HG02610 (cell line): ENCODE data around the gene SMIM1.

ENCODE experiments used
- ATAC-seq: cut with Tn5 transposase; IDR thresholded peaks from one replicate; pipeline ENCODE4 v1.9.1; 2021; ENCODE audit warnings: mild to moderate bottlenecking, moderate library complexity; ENCODE audit not compliant: unreplicated experiment

SMIM1 gene

DNA sequence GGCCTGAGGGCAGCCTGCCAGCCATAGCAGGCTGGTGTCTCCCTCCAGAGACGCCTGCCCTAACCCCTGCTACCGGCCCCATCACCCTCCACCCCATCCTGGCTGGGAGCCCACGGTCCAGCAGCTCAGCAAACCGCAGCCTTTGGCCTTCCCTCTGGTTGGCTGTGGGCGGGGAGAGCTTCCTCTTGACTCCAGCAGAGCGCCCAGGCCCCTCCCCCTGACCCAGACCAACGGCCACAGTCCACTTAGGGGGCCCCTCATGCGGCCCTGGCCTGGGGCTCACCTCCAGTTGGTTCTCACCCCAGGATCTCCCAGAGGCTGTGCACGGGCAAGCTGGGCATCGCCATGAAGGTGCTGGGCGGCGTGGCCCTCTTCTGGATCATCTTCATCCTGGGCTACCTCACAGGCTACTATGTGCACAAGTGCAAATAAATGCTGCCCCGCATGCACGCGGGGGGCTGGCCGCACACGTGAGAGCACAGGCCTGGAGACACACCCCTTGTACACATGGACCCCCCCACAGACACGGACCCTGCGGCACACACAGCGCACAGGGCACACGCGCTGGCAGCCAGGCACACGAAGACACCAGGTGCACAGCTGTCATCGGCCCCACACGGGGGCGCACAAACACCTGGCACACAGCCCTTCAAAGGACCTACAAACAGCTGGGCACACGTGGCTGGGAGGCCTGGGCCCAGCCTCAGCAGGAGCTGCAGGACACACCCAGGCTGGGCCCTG is 3.1 kb downstream of the SMIM1 start:
- no peak for ATAC-seq

DNA sequence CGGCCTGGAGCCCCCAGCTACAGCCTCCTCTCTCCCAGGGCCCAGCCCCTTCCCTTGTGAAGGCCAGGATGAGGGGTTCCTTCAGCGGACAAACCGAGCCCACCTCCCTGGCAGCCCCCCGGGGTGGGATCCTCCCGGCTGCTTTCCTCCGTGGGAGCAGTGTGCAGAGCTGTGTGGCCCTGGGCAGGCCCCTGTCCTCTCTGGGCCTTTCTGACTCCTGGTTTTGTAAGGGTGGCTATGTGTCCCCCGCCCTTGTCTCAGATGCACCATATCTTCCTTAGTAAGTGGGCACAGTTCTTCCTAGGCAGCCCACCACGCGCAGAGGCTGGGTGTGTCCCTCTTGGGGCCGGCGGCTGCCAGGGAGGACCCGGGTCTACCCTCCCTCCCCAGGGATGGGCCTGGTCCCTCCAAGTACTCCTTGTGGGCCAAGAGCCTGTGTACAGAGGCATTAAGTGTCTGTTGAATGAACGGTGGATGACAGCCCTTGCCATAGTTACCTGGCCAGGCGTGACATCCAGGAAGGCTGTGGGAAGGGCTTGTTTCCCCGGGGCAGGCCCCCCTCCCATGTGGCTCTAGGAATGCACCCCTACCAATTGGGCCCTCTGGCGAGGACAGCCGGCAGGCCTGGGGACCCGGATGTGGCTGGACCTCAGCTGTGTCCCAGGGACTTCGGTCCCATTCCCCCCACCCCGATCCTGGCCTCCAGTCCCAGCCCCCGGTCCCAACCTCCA is 3.8 kb downstream of the SMIM1 start:
- no peak for ATAC-seq

DNA sequence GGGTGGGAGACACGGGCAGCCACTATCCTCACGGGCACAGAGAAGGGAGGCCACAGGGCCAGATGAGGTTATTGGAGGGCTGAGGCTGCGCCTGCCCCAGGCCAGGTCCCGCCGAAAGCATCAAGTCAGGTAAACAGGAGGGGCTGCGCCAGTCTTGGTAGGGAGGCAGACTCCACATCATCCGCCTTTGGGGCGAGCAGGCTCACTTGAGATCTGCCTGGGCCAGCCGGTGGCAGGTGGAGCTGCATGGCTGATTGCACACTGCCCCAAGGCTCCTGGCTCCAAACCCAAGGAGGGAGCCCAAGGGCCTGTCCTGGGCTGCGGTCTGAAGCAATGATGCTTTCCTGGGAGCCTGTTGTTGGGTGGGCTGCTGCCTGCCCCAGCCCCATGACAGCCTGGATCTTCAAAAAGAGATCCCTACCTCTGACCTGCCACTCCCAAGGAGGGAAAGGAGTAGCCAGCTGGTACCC is 4.6 kb downstream of the SMIM1 start:
- no peak for ATAC-seq

DNA sequence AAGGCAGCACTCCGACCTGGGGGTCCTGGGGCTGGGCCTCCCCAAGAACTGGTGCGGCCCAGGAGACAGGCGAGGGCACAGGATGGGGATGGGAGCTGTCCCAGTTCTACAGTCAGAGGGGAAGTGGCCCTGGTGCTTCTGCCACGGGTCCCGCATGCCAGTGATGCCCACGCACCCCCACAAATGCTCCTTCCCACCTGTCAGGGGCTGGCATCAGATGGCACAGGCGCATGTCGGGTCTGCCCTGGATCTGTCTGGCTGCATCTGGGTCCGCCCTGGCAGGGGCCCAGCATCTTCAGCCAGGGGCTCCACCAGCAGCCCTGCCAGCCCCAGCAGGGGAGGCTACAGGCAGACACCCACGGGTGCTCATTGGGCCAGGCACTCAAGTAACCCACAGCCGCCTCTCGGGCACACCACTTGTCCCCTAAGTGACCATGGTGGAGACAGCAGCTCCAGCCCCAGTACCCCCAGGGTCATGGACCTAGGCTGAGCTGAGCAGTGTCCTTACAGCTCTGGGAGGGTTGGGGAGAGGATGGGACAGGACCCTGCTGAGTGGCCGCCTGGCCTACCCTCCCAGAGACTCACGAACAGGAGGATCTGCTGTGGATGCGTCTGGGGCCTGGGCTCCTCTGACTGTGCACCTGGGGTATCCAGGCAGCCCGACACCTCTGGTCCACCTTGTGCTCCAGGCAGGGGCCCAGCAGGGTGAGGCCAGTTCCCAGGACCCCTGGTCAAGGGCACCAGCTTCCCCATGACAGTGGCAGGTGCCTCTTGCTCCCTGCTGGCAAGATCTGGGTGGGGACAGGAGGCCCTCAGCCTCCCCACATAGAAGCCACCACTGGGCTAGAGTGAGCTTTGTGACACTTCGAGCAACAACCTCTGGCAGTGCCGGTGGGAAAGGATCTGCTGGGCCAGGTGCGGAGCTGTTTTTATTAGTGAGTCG is 5.4 kb downstream of the SMIM1 start:
- ATAC-seq: no peak

DNA sequence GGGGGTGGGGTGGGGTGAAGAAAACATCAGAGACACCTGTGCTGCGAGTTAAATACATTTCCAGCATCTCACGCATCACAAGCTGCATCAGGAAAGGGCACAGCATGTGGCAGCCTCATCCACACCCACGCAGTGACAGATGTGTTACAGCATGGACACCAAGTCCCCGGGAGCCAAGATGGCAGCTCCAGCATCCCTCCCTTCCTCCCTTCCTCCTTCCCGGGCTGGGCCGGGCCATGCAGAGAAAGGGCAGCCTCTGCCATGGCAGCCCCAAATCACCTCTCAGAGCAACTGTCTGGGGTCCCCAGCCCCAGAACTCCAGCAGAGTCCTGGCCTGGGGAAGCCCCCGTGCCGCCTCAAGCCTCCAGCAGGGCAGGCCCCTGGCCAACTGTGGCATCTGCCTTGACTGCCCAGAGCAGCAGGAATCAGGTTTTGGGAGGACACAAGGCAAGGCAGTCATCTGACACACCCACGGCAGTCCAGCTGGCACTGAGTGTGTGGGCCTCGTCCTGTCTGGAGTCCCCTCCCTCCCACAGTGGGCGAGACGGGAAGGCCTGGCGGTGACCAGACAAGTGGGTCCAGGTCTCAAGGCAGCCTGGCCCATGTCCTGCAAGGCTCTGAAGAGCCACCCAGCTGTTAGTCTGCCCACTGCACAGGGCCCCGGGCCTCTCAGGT is 6.2 kb downstream of the SMIM1 start:
- ATAC-seq: no peak

DNA sequence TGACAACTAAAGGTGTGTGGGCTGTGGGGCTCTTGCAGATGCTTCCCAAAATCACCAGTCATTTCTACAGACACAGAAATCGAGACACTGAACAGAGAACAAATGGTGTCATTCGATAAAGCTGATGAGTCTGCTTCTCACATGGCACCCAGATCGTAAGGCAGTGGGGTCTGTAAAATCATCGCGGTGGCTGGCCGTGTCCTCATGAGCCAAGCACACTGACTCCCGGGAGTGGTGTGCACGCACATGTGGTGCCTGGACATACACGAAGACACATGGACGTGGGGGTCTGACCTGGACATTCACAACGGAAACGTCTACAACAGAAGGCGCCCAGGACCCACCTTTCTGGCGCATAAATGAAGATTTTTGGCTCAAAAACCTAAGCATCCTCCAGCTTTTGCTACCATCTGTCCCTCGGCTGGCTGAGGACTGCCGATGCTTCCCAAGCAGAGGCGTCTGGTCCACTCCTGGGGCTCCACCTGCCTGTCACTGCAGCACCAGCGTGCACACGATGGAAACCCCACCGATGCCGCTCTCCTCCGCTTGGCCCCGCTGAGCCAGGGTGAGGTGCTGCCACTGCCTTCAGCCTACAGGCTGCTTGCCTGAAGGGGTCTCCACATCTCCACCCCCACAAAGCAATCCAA is 6.8 kb downstream of the SMIM1 start:
- no peak for ATAC-seq

GRCh38 chr1:3779912-3780416 is 7.4 kb downstream of the SMIM1 start:
- no peak for ATAC-seq

GRCh38 chr1:3780901-3781300 is 8.4 kb downstream of the SMIM1 start:
- ATAC-seq: no peak

DNA sequence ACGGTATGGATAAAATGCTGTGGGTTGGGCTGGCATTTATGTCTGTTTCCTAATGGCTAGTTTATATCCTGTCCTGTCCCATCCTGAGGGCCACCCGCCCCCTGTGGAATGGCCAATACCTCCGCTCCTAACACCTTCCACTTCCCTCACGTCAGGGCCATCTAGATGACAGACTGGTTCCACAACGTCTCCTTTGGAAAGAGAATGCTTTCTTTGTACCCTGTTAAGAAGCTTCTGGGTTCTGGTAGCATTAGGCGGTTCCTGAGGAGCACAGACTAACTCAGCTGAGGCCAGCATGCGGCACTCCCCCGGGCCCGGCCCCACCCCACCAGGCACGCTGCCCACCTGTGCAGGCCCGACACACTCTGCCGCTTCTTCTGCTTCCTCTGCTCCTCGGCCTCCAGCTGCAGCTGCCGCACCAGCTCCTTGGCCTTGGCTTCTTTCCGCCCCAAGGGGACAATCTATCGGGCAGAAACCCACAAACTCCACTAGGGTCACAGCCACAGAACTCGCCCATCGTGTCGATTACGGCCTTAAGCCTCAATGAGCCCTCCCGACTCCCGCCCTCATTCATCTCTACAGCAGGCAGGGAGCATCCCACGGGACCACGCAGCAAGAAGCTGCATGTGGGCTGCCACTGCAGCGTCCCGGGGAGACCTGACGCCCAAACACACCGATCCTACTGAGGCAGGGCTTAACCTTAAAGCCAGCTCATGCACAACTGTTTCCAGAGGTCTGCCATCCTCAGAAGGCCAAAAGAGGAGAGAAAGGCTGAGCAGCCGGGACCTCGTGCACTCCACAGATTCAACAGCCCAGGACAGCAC is 11.3 kb downstream of the SMIM1 start:
- ATAC-seq: no peak

- ATAC-seq: no peak
Measured at GRCh38 chr1:3785045-3785444, 12.5 kb downstream of the SMIM1 start.

DNA sequence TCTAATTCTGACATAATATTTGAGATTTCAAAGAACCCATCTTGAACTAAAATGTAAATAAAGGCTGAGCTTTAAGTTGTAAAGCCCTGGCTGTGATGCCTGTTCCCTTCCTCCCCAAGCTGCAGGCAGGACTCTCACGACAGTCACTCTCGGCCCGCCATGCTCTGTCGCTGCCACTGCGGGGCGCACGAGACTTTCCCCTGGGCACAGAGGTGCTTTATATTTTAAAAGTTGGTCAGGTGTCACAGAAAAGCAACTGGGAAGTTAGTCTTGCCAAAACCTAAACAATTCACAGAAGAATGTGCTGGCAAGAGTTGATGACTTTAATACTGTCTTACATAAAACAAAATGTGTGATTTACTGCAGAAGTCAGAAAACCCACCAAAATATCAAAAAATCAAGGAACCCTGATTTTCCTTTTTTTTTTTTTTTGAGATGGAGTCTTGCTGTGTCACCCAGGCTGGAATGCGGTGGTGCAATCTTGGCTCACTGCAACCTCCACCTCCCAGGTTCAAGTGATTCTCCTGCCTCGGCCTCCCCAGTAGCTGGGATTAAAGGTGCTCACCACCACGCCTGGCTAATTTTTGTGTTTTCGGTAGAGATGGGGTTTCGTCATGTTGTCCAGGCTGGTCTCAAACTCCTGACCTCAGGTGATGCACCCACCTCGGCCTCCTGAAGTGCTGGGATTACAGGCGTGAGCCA is 13.1 kb downstream of the SMIM1 start:
- ATAC-seq: no peak

DNA sequence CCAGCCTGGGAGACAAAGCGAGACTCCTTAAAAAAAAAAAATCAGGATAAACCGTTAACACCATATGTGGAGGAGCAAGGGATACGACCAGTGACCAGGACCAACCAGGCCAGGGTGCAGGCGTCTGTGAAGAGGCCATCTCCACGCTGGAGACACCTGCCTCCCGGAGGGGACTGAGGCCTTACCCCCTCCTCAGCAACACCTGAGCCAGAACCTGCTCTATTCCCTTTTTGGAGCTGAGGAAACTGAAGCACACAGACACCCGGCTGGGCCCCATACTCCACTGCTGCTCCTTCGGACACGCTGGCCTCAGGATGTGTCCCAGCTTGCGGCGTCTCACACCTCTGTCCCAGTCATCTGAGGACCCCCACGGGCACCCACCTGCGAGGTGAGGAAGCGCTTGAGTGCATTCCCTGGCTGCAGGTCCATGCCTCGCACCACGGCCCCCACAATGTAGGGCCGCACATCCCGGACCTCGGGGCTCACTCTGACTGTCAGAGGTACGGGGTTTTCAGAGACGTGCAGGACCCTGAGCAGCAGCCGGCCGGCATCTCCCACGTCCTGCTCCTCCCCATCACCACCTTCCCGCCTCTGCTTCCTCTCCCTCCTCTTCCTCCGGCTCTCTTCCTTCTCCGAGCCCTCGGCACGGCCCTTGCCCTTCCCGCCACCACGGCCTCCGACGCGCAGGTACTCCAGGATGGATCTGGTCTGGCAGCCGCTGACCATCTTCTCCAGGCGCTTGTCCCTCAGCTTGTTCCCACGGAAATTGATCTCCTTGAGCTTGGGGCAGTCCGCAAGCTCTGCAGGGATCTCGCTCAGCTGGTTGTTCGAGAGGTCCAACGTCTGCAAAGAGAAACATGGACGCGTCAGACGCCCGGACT is 14.2 kb downstream of the SMIM1 start:
- no peak for ATAC-seq

DNA sequence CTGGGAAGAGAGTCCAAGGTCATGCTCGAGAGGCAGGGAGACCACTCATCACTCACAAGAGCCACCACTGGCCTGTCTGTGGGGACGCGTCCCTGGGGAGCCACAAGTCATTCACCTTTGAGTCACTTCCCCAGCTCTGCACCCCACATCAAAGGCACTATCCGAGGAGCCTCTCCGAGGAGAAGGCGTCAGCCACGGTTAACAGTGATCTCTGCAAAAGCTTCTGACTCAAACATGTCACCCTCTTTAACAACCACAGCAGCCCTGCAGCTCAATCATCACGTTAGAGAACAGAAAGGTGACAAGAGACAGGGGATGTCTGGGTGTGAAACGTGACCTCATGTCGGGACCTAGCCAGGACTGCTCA is 14.8 kb downstream of the SMIM1 start:
- ATAC-seq: peak; percentile 57

DNA sequence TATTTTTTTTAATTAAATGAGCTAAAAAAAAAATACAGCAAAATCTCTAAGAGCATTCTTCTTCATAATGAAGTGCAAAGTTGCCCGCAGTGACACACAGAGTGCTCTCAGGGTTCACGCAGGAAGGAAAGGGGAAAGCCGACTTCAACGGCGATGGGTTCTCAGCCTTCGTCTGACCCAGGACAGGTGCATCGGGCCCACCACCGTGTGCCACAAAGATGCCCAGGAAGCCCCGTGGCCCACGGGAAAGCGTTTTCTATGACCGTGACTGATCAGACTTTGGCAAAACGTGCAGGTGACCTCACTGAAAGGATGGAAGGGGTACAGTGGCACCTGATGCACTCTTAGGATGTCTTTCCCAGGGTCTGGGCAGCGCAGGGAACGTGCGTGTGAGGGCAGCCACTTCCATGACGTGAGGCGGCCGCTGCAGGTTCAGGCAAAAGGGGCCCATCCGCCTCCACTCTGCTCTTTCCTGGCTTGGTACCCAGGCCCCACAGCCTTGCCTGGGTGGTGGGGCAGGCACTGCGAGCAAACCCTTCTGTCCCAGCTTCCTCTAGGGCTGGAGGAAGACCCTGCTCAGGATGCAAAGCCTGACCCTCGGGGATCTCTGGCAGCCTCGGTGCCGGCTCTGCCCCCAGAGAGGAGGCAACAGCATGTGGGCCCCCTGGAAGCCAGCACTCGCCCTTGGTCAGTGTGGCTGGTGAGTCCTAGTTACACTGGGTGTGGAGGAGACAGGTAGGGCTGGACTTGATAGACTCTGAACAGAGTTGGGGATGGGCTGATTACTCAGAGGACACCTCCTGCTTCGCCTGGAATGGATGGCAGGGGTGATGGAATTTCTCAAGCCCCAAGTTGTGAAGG is 15.4 kb downstream of the SMIM1 start:
- ATAC-seq: no peak

DNA sequence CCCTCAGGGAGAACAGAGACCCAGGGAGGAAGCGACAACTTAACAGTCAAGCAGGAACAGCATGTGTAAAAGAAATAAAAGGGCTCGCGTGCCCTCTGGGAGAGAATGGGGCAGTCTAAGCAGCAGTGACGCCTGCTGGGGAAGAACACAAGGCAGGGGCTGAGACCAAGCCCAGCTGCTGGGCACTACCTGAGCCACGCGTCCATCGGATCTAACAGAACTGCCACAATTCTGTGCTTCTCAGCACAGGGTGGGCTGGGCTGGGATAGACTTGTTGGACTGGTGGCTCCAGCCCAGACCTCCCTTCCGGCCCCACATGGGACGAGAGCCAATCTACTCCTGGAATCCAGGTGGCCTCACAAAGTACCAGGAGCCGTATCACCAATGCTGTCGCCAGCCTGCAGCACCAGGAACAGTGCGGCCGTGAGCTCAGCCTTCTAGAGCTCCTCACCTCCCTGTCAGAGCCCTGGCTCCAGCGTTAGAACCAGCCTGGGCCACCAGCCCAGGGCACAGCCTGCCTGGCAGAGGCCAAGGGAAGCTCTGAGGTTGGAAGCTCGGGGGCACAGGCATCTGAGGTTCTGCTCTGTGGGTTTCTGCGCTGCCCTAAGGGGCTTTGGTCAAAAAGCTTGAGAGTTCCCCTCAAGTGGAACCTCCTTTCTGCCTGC is 16.3 kb downstream of the SMIM1 start:
- ATAC-seq: no peak
